Fibroblast of lung (primary cell): ENCODE measurements around the gene SOX2. TPM values are rescaled to one million over a fixed set of nuclear protein-coding genes. Genes with fewer than 3 reads are reported as not detected.

Source experiments
- DNase-seq, 2 donors: peaks; one replicate each; pipeline versions ENCODE4 v3.0.0 to v3.0.0-alpha.2; 2010; ENCODE audit warnings: low read depth in 2 of 2
- H2AFZ ChIP-seq: 2 replicates; pipeline ENCODE4 v1.5.1; 2012; ENCODE audit warnings: low read length, control low read depth, inconsistent platforms
- H3K27ac ChIP-seq: 2 replicates; pipeline ENCODE4 v1.5.1; 2011; ENCODE audit warnings: low read length, control low read depth; ENCODE audit not compliant: insufficient read depth
- H3K27me3 ChIP-seq: 2 replicates; pipeline ENCODE4 v1.5.1; 2011; ENCODE audit warnings: mild to moderate bottlenecking, low read length; ENCODE audit not compliant: control insufficient read depth, insufficient read depth
- H3K36me3 ChIP-seq: 2 replicates; pipeline ENCODE4 v1.5.1; 2011; ENCODE audit warnings: low read length; ENCODE audit not compliant: control insufficient read depth, insufficient read depth
- H3K4me1 ChIP-seq: 2 replicates; pipeline ENCODE4 v1.5.1; 2011; ENCODE audit warnings: low read length; ENCODE audit not compliant: control insufficient read depth, insufficient read depth; ENCODE audit errors: extremely low read depth
- H3K4me2 ChIP-seq: 2 replicates; pipeline ENCODE4 v1.5.1; 2011; ENCODE audit warnings: low read length, control low read depth; ENCODE audit not compliant: insufficient read depth; ENCODE audit errors: extremely low read depth
- H3K4me3 ChIP-seq, 4 experiments: fragments of 200-600 bp in 1 of 4; sonication (generic) in 1 of 4; replicated peaks in 1 of 4; 2 replicates each; pipeline ENCODE4 v1.5.1; 2011 to 2016; ENCODE audit warnings: low read length in 4 of 4, low read depth in 3 of 4, mild to moderate bottlenecking in 3 of 4, control low read depth in 2 of 4, inconsistent platforms in 1 of 4, mixed read lengths in 1 of 4; ENCODE audit not compliant: insufficient read depth in 1 of 4; ENCODE audit errors: control extremely low read depth in 1 of 4
- H3K79me2 ChIP-seq: 2 replicates; pipeline ENCODE4 v1.5.1; 2012; ENCODE audit warnings: mild to moderate bottlenecking, low read length, inconsistent platforms; ENCODE audit not compliant: control insufficient read depth, insufficient read depth
- H3K9ac ChIP-seq: 2 replicates; pipeline ENCODE4 v1.5.1; 2011; ENCODE audit warnings: mild to moderate bottlenecking, low read length, control low read depth; ENCODE audit not compliant: insufficient read depth
- H3K9me3 ChIP-seq: 2 replicates; pipeline ENCODE4 v1.5.1; 2012; ENCODE audit warnings: low read depth, low read length; ENCODE audit not compliant: control insufficient read depth, insufficient read depth
- H4K20me1 ChIP-seq: 2 replicates; pipeline ENCODE4 v1.5.1; 2011; ENCODE audit warnings: low read length; ENCODE audit not compliant: control insufficient read depth, insufficient read depth; ENCODE audit errors: extremely low read depth
- EZH2 ChIP-seq: IDR thresholded peaks from 2 replicates; pipeline ENCODE4 v1.5.1; 2012; ENCODE audit warnings: low read length, control low read depth, mild to moderate bottlenecking; ENCODE audit errors: missing control alignments
- polyA plus RNA-seq, 2 donors: library from polyadenylated mRNA; depleted of rRNA in 1 of 2; stranded (reverse) in 1 of 2; unstranded in 1 of 2; fragments of >200 nt; gene quantifications; 2 replicates each; pipeline ENCODE4 v1.2.1, GENCODE V29; 2011 to 2012; ENCODE audit warnings: missing spikeins in 1 of 2
- total RNA-seq: library from RNA; depleted of rRNA; stranded (reverse); fragments of >200 nt; gene quantifications from 2 replicates; pipeline ENCODE4 v1.2.1, GENCODE V29; 2014
- TF ChIP-seq, protein P1 (sequence below), 2 donors: IDR thresholded peaks in 1 of 2; conservative IDR thresholded peaks in 1 of 2; 1 replicate in 1 of 2; 2 replicates in 1 of 2; pipeline ENCODE4 v1.5.1; 2011 to 2012; ENCODE audit warnings: low read length in 2 of 2, control low read depth in 1 of 2, inconsistent platforms in 1 of 2, low read depth in 1 of 2, mild to moderate bottlenecking in 1 of 2

The SOX2 gene
- total and polyA plus RNA-seq, 2 donors (not counting 1 experiment from before 2014, with no cell fraction given), result not detected

DNA sequence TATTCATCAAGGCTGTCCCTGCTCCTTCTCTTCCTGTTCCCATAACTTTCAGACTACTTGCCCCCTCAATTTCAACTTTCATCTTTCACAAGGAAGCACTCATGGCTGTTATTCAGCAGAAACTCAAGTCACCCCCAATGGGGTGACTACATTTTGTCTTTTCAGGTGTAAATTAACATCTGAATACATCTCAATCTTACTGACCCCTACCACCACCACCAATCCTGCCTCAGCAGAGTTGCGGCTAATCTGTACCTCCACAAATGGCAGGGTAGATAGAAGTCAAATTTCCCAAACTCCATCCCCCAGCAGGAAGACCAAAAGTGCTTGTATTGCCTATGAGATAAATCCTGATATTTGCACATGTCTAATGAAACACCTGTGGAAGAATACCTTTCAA is 19.2 kb downstream of the SOX2 start:
- DNase-seq, result no peak
- no peak overlapping the region for H3K27ac ChIP-seq
- H3K36me3 ChIP-seq, result no peaks in the 10 kb centered on the region
- H4K20me1 ChIP-seq, result no peaks in the 10 kb centered on the region
- no peak overlapping the region for H3K4me2 ChIP-seq
- no peaks in the 10 kb centered on the region for H3K79me2 ChIP-seq
- TF ChIP-seq EZH2, result no peak
- TF ChIP-seq, protein P1, sequence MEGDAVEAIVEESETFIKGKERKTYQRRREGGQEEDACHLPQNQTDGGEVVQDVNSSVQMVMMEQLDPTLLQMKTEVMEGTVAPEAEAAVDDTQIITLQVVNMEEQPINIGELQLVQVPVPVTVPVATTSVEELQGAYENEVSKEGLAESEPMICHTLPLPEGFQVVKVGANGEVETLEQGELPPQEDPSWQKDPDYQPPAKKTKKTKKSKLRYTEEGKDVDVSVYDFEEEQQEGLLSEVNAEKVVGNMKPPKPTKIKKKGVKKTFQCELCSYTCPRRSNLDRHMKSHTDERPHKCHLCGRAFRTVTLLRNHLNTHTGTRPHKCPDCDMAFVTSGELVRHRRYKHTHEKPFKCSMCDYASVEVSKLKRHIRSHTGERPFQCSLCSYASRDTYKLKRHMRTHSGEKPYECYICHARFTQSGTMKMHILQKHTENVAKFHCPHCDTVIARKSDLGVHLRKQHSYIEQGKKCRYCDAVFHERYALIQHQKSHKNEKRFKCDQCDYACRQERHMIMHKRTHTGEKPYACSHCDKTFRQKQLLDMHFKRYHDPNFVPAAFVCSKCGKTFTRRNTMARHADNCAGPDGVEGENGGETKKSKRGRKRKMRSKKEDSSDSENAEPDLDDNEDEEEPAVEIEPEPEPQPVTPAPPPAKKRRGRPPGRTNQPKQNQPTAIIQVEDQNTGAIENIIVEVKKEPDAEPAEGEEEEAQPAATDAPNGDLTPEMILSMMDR (conservative IDR thresholded peaks at IDR 0.05 in 1 of 2, IDR thresholded peaks at IDR 0.05 in 1 of 2; ENCODE audit: low read depth in 1 of 2, low read length in 2 of 2), result no peak
- H3K4me1 ChIP-seq, result no peaks in the 10 kb centered on the region
- no peak overlapping the region for H3K4me3 ChIP-seq
- H3K9me3 ChIP-seq, result no peaks in the 10 kb centered on the region
- H3K27me3 ChIP-seq, result peaks cover 25% of the 10 kb centered on the region
- no peak overlapping the region for H2AFZ ChIP-seq
- H3K9ac ChIP-seq, result no peak overlapping the region

DNA sequence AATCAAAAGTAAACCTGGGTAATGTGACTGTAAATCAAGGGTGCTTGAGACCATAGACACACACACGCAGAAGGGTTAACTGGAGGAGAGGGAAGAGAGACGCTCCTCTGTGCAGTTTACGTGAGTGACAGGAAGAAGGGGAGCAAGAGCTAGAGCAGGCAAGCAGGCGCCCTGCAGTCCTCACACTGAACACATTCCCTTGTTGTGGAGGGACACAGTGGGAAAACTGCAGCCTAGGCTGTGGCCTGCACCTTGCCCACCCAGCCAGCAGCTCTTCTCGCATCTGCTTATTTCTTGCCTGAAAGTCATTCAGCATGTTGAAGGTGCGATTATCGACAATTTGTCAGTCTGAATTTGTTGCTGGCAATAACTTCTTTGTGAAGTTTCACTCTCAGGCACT is 24.2 kb downstream of the SOX2 start:
- no peaks in the 10 kb centered on the region for H3K27me3 ChIP-seq
- H3K4me2 ChIP-seq, result no peak overlapping the region
- no peak overlapping the region for H3K27ac ChIP-seq
- H3K36me3 ChIP-seq, result no peaks in the 10 kb centered on the region
- H3K4me3 ChIP-seq, result no peak overlapping the region
- no peak overlapping the region for H3K9ac ChIP-seq
- H2AFZ ChIP-seq, result no peak overlapping the region
- no peaks in the 10 kb centered on the region for H4K20me1 ChIP-seq
- H3K79me2 ChIP-seq, result no peaks in the 10 kb centered on the region
- no peak for TF ChIP-seq EZH2
- TF ChIP-seq, protein P1 (conservative IDR thresholded peaks at IDR 0.05 in 1 of 2, IDR thresholded peaks at IDR 0.05 in 1 of 2; ENCODE audit: low read depth in 1 of 2, low read length in 2 of 2), result no peak
- no peak for DNase-seq
- no peaks in the 10 kb centered on the region for H3K9me3 ChIP-seq
- H3K4me1 ChIP-seq, result no peaks in the 10 kb centered on the region

DNA sequence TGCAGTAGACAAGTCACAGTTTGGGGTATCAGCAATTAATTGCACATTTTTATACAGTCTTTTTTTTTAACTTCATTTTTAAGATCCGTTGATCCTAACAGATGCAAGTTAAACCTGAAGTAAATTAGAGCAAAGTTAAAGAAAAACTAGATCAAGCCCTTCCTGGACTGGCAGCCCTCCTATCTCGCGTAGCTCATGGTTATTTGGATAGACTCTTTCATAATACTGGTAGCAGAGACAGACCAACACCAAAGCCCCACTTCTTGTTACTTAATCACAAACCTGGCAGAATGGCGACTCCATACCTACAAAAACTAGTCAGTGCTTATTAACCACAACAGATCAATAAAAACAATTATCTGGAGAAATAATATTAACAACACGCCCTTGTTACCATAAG is 26.8 kb downstream of the SOX2 start:
- TF ChIP-seq, protein P1 (conservative IDR thresholded peaks at IDR 0.05 in 1 of 2, IDR thresholded peaks at IDR 0.05 in 1 of 2; ENCODE audit: low read depth in 1 of 2, low read length in 2 of 2), result no peak
- TF ChIP-seq EZH2, result no peak
- H3K4me3 ChIP-seq, result no peak overlapping the region
- no peaks in the 10 kb centered on the region for H3K9me3 ChIP-seq
- no peak for DNase-seq
- no peak overlapping the region for H3K9ac ChIP-seq
- no peaks in the 10 kb centered on the region for H3K27me3 ChIP-seq
- no peak overlapping the region for H3K27ac ChIP-seq
- H2AFZ ChIP-seq, result no peak overlapping the region
- H3K79me2 ChIP-seq, result no peaks in the 10 kb centered on the region
- no peaks in the 10 kb centered on the region for H3K4me1 ChIP-seq
- no peak overlapping the region for H3K4me2 ChIP-seq
- H3K36me3 ChIP-seq, result no peaks in the 10 kb centered on the region
- H4K20me1 ChIP-seq, result no peaks in the 10 kb centered on the region
